ENCODE data around the gene CYP4V2. TPM values are rescaled to one million over a fixed set of nuclear protein-coding genes. Genes with fewer than 3 reads are reported as not detected.

Gene CYP4V2
- total and polyA plus RNA-seq, 8 donors: 6.4 to 27.8 (median 14.6) TPM

DNA sequence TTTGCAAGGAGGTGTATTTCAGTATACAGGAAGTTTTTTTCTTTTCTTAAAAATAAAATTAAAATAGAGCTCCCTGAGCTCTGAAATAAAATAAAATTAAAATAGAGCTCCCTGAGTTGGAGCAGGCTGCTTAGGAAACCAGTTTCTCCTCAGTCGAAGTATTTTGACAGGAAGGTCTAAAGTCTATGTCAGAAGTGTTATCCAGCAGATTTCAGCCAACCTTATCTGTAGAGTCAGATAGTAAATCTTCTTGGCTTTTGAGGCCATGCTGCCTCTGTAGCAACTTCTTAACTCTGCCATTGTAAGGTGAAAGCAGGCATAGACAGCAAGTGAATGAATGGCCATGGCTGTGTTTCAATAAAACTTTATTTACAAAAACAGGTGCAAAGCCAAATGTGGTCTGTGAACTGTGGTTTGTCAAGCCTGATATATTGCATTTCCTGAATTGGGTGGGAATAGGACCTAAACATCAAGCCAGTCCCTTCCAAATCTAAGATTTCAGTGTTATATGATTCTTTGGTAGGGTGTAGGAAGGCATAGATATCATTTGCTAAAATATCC lies 26.4 kb downstream of the CYP4V2 start:
- TF ChIP-seq, protein P1, sequence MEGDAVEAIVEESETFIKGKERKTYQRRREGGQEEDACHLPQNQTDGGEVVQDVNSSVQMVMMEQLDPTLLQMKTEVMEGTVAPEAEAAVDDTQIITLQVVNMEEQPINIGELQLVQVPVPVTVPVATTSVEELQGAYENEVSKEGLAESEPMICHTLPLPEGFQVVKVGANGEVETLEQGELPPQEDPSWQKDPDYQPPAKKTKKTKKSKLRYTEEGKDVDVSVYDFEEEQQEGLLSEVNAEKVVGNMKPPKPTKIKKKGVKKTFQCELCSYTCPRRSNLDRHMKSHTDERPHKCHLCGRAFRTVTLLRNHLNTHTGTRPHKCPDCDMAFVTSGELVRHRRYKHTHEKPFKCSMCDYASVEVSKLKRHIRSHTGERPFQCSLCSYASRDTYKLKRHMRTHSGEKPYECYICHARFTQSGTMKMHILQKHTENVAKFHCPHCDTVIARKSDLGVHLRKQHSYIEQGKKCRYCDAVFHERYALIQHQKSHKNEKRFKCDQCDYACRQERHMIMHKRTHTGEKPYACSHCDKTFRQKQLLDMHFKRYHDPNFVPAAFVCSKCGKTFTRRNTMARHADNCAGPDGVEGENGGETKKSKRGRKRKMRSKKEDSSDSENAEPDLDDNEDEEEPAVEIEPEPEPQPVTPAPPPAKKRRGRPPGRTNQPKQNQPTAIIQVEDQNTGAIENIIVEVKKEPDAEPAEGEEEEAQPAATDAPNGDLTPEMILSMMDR (IDR thresholded peaks at IDR 0.05): no peak
- Histone ChIP-seq H3K27ac (no peak overlapping the region), H3K36me3 (no peaks in the 10 kb centered on the region), H3K4me3 (no peak overlapping the region), H3K27me3 (no peaks in the 10 kb centered on the region), H3K4me1 (no peaks in the 10 kb centered on the region), H3K9me3 (no peaks in the 10 kb centered on the region)
- intact Hi-C loops (cut with DNase I): no loop called here
- DNase-seq (no peak), ATAC-seq (no peak)

DNA sequence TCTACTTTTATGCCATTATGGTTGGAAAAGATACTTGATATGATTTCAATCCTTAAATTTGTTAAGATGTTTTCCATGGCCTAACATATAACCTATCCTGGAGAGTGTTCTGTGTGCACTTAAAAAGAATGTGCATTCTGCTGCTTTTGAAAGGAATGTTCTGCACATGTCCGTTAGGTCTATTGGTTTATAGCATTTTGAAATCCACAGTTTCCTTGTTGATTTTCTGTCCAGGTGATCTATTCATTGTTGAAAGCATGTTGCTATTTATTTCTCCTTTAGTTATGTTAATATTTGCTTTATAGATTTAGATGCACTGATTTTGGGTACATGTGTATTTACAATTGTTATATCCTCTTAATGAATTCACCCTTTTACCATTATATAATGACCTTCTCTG lies 30.3 kb downstream of the CYP4V2 start:
- no peaks in the 10 kb centered on the region for H3K27me3 ChIP-seq
- ATAC-seq (no peak), DNase-seq (no peak)
- TF ChIP-seq, protein P1 (IDR thresholded peaks at IDR 0.05): no peak
- H3K9me3 ChIP-seq: peaks cover 0 to 18% of the 10 kb centered on the region in 2 donors
- no peak overlapping the region for H3K4me3 ChIP-seq
- no peaks in the 10 kb centered on the region for H3K4me1 ChIP-seq
- no peaks in the 10 kb centered on the region for H3K36me3 ChIP-seq
- intact Hi-C loops (cut with DNase I): no loop called here
- H3K27ac ChIP-seq: no peak overlapping the region

- TF ChIP-seq, protein P1 (IDR thresholded peaks at IDR 0.05): no peak
- DNase-seq (no peak), ATAC-seq (no peak)
- Histone ChIP-seq H3K4me1 (no peaks in the 10 kb centered on the region), H3K9me3 (peaks cover 0 to 18% of the 10 kb centered on the region in 2 donors), H3K27me3 (no peaks in the 10 kb centered on the region), H3K4me3 (no peak overlapping the region), H3K36me3 (no peaks in the 10 kb centered on the region), H3K27ac (no peak overlapping the region)
- intact Hi-C loops (cut with DNase I): no loop called here
These were observed 34.5 kb downstream of the CYP4V2 start for GRCh38 chr4:186225848-186226247.

DNA sequence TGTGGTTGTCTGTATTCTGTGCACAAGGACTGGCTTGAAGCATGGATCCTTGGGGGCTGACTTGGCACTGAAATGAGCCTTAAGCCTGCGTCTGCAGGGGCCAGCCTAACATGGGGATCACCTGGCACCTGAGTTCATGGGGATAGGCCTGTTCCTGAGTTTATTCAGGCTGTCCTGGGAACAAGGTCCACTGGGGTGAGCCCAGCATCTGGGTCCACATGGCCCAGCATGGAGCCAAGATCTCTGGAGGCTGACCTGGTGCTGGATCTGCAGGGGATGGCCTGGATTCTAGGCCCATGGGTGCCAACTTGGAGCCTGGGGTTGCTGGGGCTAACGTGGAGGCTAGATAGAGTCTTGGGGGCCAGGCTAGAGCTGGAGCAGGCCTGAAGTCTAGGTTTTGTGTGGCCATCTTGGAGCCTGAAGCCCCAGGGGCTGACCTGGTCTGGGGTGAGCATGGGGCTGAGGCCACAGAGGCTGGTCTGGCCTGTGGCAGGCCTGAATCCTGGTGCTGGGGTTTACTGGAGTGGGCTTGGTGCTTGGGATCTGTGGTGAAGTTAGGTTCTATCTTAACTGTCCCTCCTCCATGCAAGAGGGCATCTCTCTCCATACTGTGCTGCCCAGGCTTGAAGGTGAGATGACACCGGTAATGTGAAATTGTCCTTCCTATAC lies 35.3 kb downstream of the CYP4V2 start:
- no peaks in the 10 kb centered on the region for H3K27me3 ChIP-seq
- H3K4me3 ChIP-seq: no peak overlapping the region
- peaks cover 0 to 18% of the 10 kb centered on the region in 2 donors for H3K9me3 ChIP-seq
- no peaks in the 10 kb centered on the region for H3K36me3 ChIP-seq
- TF ChIP-seq, protein P1 (IDR thresholded peaks at IDR 0.05): no peak
- no peak overlapping the region for H3K27ac ChIP-seq
- ATAC-seq (no peak), DNase-seq (no peak)
- intact Hi-C loops (cut with DNase I): no loop called here
- H3K4me1 ChIP-seq: no peaks in the 10 kb centered on the region

- intact Hi-C loops (cut with DNase I): no loop called here
- Histone ChIP-seq H3K4me1 (no peaks in the 10 kb centered on the region), H3K4me3 (no peak within 1 kb of the TSS), H3K36me3 (no peaks in the 10 kb centered on the region), H3K9me3 (peaks cover 0 to 18% of the 10 kb centered on the region in 2 donors), H3K27ac (no peak within 1 kb of the TSS), H3K27me3 (no peaks in the 10 kb centered on the region)
- no peak for ATAC-seq
- peak in 1 of 4 donors; percentile 31 for DNase-seq
- TF ChIP-seq, protein P1 (IDR thresholded peaks at IDR 0.05): no peak
These were observed 35.9 kb downstream of the CYP4V2 start, which contains the start of gene KLKB1 for GRCh38 chr4:186227221-186227620. Gene KLKB1, plus strand, starts transcription at chr4:186227507. Its CDS starts 689 bp downstream, at chr4:186228196.
